ENCODE results near the gene TPBGL. TPM values are rescaled to one million over a fixed set of nuclear protein-coding genes. Genes with fewer than 3 reads are reported as not detected.

The TPBGL gene
- total RNA-seq, 4 donors from 2014 or later, result 0.29 to 2.8 (median 1.0) TPM; not detected in 1

- Histone ChIP-seq H3K4me3 (no peak overlapping the region), H3K27me3 (no peaks in the 10 kb centered on the region), H3K9me3 (no peaks in the 10 kb centered on the region), H3K36me3 (no peaks in the 10 kb centered on the region), H3K27ac (no peak overlapping the region), H3K4me1 (no peaks in the 10 kb centered on the region)
- intact Hi-C loops (cut with DNase I; ENCODE audit: low total_unique reads), result no loop called here
- no peak for TF ChIP-seq POLR2A (IDR thresholded peaks at IDR 0.05)
- no peak for TF ChIP-seq CTCF (IDR thresholded peaks at IDR 0.05)
- no peak for DNase-seq
Measured at GRCh38 chr11:75199412-75199955, 41.1 kb upstream of the TPBGL start.

GRCh38 chr11:75200051-75200450 lies 40.5 kb upstream of the TPBGL start:
- H3K4me3 ChIP-seq, result no peak overlapping the region
- intact Hi-C loops (cut with DNase I; ENCODE audit: low total_unique reads), result no loop called here
- TF ChIP-seq CTCF (IDR thresholded peaks at IDR 0.05) (no peak), POLR2A (IDR thresholded peaks at IDR 0.05) (no peak)
- H3K27ac ChIP-seq, result no peak overlapping the region
- no peaks in the 10 kb centered on the region for H3K36me3 ChIP-seq
- no peak for DNase-seq
- H3K27me3 ChIP-seq, result no peaks in the 10 kb centered on the region
- H3K4me1 ChIP-seq, result no peaks in the 10 kb centered on the region
- no peaks in the 10 kb centered on the region for H3K9me3 ChIP-seq

GRCh38 chr11:75200531-75200930 lies 40.0 kb upstream of the TPBGL start:
- Histone ChIP-seq H3K4me3 (no peak overlapping the region), H3K27me3 (no peaks in the 10 kb centered on the region), H3K36me3 (no peaks in the 10 kb centered on the region), H3K27ac (no peak overlapping the region), H3K9me3 (no peaks in the 10 kb centered on the region), H3K4me1 (no peaks in the 10 kb centered on the region)
- intact Hi-C loops (cut with DNase I; ENCODE audit: low total_unique reads), result no loop called here
- no peak for DNase-seq
- TF ChIP-seq POLR2A (IDR thresholded peaks at IDR 0.05) (no peak), CTCF (IDR thresholded peaks at IDR 0.05) (no peak)

- H3K36me3 ChIP-seq, result no peaks in the 10 kb centered on the region
- no peak for DNase-seq
- H3K4me3 ChIP-seq, result no peak overlapping the region
- H3K27me3 ChIP-seq, result no peaks in the 10 kb centered on the region
- no peaks in the 10 kb centered on the region for H3K4me1 ChIP-seq
- no peaks in the 10 kb centered on the region for H3K9me3 ChIP-seq
- H3K27ac ChIP-seq, result no peak overlapping the region
- intact Hi-C loops (cut with DNase I; ENCODE audit: low total_unique reads), result no loop called here
- TF ChIP-seq CTCF (IDR thresholded peaks at IDR 0.05) (no peak), POLR2A (IDR thresholded peaks at IDR 0.05) (no peak)
Measured at GRCh38 chr11:75201771-75202170, 38.8 kb upstream of the TPBGL start.

GRCh38 chr11:75202195-75202594 lies 38.4 kb upstream of the TPBGL start:
- TF ChIP-seq POLR2A (IDR thresholded peaks at IDR 0.05), result no peak
- TF ChIP-seq CTCF (IDR thresholded peaks at IDR 0.05), result no peak
- H3K27me3 ChIP-seq, result no peaks in the 10 kb centered on the region
- no peak overlapping the region for H3K4me3 ChIP-seq
- no peaks in the 10 kb centered on the region for H3K4me1 ChIP-seq
- no peaks in the 10 kb centered on the region for H3K9me3 ChIP-seq
- no peak overlapping the region for H3K27ac ChIP-seq
- no peaks in the 10 kb centered on the region for H3K36me3 ChIP-seq
- no peak for DNase-seq
- intact Hi-C loops (cut with DNase I; ENCODE audit: low total_unique reads), result no loop called here
